ENCODE data around the gene FDPS.
"Not testable (repeated sequence)": the region's sequence is repeated elsewhere in the genome, so short reads cannot be mapped to it uniquely, and the experiment has no call there.

The FDPS gene

GRCh38 chr1:155286544-155286943 is 22.1 kb upstream of the FDPS start:
- no peak for DNase-seq

GRCh38 chr1:155287987-155288543 is 20.6 kb upstream of the FDPS start:
- no peak for DNase-seq

- not testable (repeated sequence) for DNase-seq
Measured at GRCh38 chr1:155291006-155291405, 17.7 kb upstream of the FDPS start.

GRCh38 chr1:155293086-155293749 is 15.4 kb upstream of the FDPS start:
- DNase-seq = no peak

- DNase-seq = no peak
Measured at GRCh38 chr1:155294520-155295182, 14.0 kb upstream of the FDPS start.

GRCh38 chr1:155295183-155295941 is 13.3 kb upstream of the FDPS start:
- no peak for DNase-seq

GRCh38 chr1:155295942-155296267 is 12.8 kb upstream of the FDPS start:
- DNase-seq = no peak

- DNase-seq = no peak
Measured at GRCh38 chr1:155296661-155297060, 12.0 kb upstream of the FDPS start.

- no peak for DNase-seq
Measured at GRCh38 chr1:155297384-155297783, 11.3 kb upstream of the FDPS start.

- DNase-seq = no peak
Measured at GRCh38 chr1:155300024-155300423, 8.6 kb upstream of the FDPS start.

- DNase-seq = no peak
Measured at GRCh38 chr1:155300553-155301329, 7.9 kb upstream of the FDPS start.

GRCh38 chr1:155301342-155301841 is 7.3 kb upstream of the FDPS start, which contains the start of gene PKLR:
PKLR (minus strand) TSS chr1:155301438; CDS start chr1:155301395, 43 bp downstream.
- DNase-seq = no peak

GRCh38 chr1:155304558-155305063 is 4.1 kb upstream of the FDPS start:
- no peak for DNase-seq

- no peak for DNase-seq
Measured at GRCh38 chr1:155305881-155306391, 2.7 kb upstream of the FDPS start.

GRCh38 chr1:155307247-155307740 is 1.4 kb upstream of the FDPS start:
- no peak for DNase-seq

- DNase-seq = no peak
Measured at GRCh38 chr1:155309423-155310021, 856 bp downstream of the FDPS start.

GRCh38 chr1:155313261-155313660 is 4.6 kb downstream of the FDPS start:
- no peak for DNase-seq

GRCh38 chr1:155316922-155317321 is 8.3 kb downstream of the FDPS start:
- no peak for DNase-seq

- DNase-seq = no peak
Measured at GRCh38 chr1:155318082-155318481, 9.4 kb downstream of the FDPS start.

GRCh38 chr1:155319536-155319935 is 10.9 kb downstream of the FDPS start:
- DNase-seq = no peak

GRCh38 chr1:155320252-155320651 is 11.6 kb downstream of the FDPS start:
- no peak for DNase-seq
